ENCODE results near the gene HS6ST2.

- TF ChIP-seq CTCF (IDR thresholded peaks at IDR 0.05): no peak
- TF ChIP-seq POLR2A (IDR thresholded peaks at IDR 0.05): no peak
These were observed 306.9 kb downstream of the HS6ST2 start for GRCh38 chrX:132651421-132652086.
